GM18909 (cell line): ENCODE results near the gene KLHDC3.
A peak's percentile ranks its signal among the peaks of the same experiment; 100 is the strongest.
"Not testable (repeated sequence)": the region's sequence is repeated elsewhere in the genome, so short reads cannot be mapped to it uniquely, and the experiment has no call there.

ENCODE experiments used
- ATAC-seq: cut with Tn5 transposase; IDR thresholded peaks from one replicate; pipeline ENCODE4 v1.9.1; 2021; ENCODE audit warnings: mild to moderate bottlenecking; ENCODE audit not compliant: unreplicated experiment, poor library complexity

The KLHDC3 gene

GRCh38 chr6:42987533-42988451, 26.3 kb upstream of the KLHDC3 start:
- no peak for ATAC-seq

DNA sequence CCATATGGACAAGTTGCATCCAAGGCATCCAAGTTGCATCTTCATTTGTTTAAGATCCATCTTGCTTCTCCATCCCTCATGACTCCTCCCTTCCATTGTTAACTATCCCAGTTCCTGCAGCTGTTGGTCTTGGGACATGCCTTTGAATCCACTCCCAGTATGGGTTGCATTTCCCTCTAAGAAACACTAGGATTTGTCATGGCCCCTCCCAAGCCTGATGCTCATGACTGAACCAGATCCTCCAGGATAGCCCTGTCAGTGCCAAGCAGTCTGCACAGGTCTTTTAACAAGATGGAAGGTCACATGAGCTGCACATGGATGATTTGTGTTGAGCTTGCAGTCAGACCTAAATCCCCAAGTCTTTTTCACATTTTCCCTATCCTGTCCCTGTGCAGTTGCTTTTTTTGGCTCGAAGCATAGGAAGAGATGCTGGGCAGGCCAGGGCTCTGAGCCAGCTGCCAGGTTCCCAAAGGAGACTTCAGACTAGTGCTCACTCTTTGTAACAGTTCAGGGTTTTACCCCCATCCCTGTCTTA, 25.5 kb upstream of the KLHDC3 start:
- no peak for ATAC-seq

- ATAC-seq, result no peak
These were observed 24.1 kb upstream of the KLHDC3 start for GRCh38 chr6:42989923-42990322.

- no peak for ATAC-seq
These were observed 20.6 kb upstream of the KLHDC3 start for GRCh38 chr6:42993445-42993844.

GRCh38 chr6:42996513-42996912, 17.5 kb upstream of the KLHDC3 start:
- no peak for ATAC-seq

GRCh38 chr6:42998205-42998604, 15.8 kb upstream of the KLHDC3 start:
- not testable (repeated sequence) for ATAC-seq

DNA sequence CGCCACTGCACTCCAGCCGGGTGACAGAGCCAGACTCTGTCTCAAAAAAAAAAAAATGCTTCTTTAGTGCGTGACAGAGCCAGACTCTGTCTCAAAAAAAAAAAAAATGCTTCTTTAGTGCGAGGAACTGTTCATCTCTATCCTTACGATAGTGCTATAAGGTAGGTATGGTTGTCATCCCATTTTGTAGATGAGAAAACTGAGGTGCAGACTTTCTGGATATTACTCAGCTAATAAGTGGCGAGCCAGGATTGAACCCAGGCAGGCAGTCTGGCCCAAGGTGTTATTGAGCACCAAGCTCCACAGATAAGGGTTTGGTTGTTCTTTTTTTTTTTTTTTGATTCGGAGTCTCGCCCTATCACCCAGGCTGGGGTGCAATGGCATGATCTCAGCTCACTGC, 12.2 kb upstream of the KLHDC3 start:
- no peak for ATAC-seq

DNA sequence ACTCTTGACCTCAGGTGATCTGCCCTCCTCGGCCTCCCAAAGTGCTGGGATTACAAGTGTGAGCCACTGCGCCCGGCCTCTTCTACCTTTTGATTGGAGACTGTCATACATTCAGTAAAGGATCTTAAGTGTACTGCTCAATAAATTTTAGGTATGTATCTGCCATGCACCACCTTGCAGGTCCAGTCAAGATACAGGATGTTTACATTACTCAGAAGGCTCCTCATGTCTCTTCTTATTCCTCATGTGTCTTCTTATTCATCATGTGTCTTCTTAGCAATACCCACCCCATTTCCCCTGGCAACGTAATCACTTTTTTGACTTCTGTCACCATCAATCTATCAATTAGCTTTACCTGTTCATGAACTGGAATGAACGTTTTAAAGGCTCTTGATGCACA, 8.2 kb upstream of the KLHDC3 start:
- ATAC-seq, result no peak

- no peak for ATAC-seq
These were observed 7.8 kb upstream of the KLHDC3 start for GRCh38 chr6:43006251-43006650.

DNA sequence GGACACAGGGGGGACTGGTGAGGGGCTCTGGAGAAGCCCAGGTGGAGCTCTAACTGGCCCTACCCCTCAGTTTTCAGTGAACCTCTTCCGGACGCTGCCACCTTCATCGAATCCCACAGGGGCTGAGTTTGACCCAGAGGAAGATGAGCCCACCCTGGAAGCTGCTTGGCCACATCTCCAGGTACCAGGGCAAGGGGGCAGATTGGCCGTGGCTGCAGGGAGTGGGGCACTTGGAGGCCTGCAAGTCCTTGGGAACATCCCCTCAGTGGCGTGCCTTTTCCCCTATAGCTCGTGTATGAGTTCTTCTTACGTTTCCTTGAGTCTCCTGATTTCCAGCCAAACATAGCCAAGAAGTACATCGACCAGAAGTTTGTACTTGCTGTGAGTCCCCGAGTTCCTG, 6.9 kb upstream of the KLHDC3 start:
- ATAC-seq, result no peak

GRCh38 chr6:43009124-43009523, 4.9 kb upstream of the KLHDC3 start:
- no peak for ATAC-seq

DNA sequence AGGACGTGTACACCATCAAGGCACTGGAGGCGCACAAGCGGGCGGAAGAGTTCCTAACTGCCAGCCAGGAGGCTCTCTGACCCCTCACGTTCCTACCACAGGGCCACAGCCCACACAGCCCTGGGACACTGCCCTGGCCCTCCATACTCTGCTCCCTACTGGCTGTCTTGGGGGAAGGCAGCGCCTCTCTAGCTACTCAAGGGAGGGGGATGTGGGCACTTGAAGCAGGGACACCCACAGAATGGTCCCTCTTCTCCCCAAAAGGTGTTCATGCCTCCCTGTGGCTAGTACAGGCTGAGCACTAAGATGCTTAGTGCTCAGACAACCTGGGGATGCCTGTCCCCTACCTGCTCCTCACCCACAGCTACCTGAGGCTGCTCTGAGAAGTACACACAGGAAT, 2.8 kb upstream of the KLHDC3 start:
- no peak for ATAC-seq

DNA sequence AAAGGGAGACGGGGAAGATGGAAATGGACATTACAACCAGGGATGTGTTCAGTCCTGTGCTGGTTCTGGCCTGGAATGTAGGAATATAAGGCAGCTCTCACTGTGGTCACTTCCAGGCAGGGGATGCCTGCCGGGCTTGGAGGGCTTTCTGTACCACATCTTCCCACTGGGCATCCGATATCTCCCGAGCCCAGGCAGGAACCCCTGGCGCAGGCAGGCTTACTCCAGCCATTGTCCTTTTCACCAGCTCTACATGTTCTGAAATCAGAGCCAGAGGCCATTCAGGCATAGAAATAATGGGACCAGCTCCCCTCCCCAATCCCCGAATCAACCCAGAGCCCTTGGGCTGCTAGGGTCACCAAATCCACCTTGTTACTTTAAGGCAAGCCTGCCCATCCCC, 1.7 kb upstream of the KLHDC3 start:
- ATAC-seq, result no peak

GRCh38 chr6:43013097-43013842, 779 bp upstream of the KLHDC3 start:
- peak; percentile 4 for ATAC-seq

DNA sequence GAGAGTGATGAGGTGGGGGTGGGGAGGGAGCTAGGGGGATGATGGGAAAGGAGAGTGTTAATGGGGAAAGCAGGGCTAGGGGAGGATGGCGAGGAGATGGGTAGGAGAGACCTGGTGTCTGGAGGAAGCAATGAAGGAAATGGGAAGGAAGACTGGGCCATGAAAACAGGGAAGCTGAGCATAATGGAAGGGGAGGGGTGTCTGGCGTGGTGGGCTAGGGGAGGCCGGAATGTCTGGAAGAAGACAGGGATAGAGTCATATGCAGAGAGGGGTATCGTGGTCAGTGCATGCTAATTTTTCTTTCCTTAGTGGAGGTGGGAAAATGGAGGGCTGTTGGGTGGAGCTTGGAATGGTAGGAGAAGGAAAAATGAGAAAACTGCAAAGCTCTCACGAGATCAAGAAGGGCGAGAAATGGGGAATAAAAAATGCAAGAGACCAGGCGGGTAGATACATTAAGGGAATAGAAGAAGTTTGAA, 423 bp downstream of the KLHDC3 start:
- ATAC-seq, result no peak

DNA sequence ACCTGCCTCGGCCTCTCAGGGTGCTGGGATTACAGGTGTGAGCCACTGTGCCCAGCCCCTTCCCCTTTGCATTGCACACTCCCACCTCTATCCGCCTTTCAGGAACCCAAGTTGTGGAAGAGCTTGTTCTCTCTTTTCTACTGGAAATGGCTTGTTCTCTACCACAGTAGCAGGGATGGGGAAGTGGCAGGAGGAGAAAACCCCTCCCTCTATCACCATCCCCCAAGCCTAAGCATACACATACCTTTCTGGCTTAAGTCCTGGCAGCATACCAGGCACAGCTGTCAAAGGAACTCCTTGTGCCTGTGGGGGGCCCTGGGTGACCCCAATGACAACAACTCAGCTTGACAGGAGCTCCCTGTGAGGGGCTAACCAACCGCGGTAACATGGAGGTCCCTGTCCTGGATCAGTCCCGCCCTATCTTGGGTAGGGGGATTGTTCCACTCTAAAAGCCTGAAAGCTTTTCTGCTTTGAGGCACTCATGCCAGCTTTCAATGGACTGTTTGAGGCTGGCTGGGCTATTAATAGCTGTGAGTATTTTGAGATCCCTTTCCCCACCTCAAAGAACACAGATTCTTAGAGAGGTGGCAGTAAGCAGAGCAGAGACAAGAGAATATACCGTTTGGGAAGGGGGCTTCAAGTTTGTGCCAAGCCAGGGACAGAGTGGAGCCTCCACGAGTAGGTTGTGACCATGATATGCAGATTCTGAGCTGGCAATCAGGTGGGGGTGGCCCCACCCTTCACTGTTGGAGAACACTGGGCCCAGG, 2.3 kb downstream of the KLHDC3 start:
- ATAC-seq, result no peak

DNA sequence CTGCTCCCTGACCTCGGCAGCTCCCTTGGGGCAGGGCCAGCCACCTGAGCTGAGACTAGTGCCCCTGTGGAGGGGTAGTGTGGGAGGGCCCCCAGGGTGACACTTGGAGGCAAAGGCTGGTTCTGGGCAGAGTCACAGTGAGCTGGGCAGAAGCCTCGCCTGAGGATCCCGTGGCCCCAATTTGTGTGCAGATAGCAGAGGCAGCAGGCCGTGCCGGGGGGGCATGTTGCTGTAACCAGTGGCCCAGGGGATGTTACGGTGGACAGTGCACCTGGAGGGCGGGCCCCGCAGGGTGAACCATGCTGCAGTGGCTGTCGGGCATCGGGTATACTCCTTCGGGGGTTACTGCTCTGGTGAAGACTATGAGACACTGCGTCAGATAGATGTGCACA, 2.9 kb downstream of the KLHDC3 start:
- ATAC-seq, result no peak

DNA sequence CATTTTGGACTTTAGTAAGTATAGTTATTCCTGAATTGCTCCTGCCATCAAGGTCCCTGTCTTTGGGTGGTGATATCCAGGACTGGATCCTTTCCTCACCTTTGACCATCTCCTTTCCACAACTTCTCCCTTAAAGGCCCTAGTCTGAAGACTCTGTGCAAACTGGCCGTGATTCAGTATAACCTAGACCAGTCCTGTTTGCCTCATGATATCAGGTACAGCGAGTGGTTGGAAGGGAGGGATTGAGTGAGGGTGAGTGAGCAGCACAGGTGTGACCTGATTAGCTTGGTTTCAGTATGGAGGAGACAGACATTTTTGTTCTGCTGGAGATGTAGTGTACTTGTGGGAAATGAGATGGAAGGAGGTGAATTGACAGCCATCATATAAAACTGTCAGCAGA, 5.1 kb downstream of the KLHDC3 start:
- no peak for ATAC-seq

- ATAC-seq, result no peak
These were observed 6.1 kb downstream of the KLHDC3 start for GRCh38 chr6:43020052-43020705.

GRCh38 chr6:43020847-43021246, 6.8 kb downstream of the KLHDC3 start:
- no peak for ATAC-seq
